Subcutaneous abdominal adipose tissue (tissue), 5 donors: ENCODE data around the gene TSPAN4.

Experiments
- H3K27ac ChIP-seq: one replicate; pipeline ENCODE4 v1.7.0; 2013; ENCODE audit warnings: low read depth, mild to moderate bottlenecking, inconsistent platforms, low read length, moderate library complexity
- H3K27me3 ChIP-seq, 5 donors: one replicate each; pipeline ENCODE4 v1.7.0; 2013; ENCODE audit warnings: low read length in 5 of 5, inconsistent platforms in 1 of 5; ENCODE audit not compliant: control insufficient read depth in 5 of 5, insufficient read depth in 4 of 5
- H3K36me3 ChIP-seq, 5 donors: one replicate each; pipeline ENCODE4 v1.7.0; 2013; ENCODE audit warnings: low read length in 5 of 5; ENCODE audit not compliant: control insufficient read depth in 5 of 5, insufficient read depth in 5 of 5
- H3K4me1 ChIP-seq, 5 donors: one replicate each; pipeline ENCODE4 v1.7.0; 2013; ENCODE audit warnings: low read length in 5 of 5, mild to moderate bottlenecking in 3 of 5, moderate library complexity in 1 of 5; ENCODE audit not compliant: control insufficient read depth in 5 of 5, insufficient read depth in 5 of 5
- H3K4me3 ChIP-seq, 5 donors: one replicate each; pipeline ENCODE4 v1.7.0; 2013; ENCODE audit warnings: low read length in 5 of 5, low read depth in 1 of 5
- H3K9ac ChIP-seq, 5 donors: one replicate each; pipeline ENCODE4 v1.7.0; 2013; ENCODE audit warnings: low read length in 5 of 5, mild to moderate bottlenecking in 4 of 5, moderate library complexity in 3 of 5
- H3K9me3 ChIP-seq, 5 donors: one replicate each; pipeline ENCODE4 v1.7.0; 2013; ENCODE audit warnings: low read length in 5 of 5; ENCODE audit not compliant: control insufficient read depth in 5 of 5
- donor health status: healthy.
- donor health status: healthy.
- donor health status: healthy.
- donor health status: healthy.
- donor health status: healthy.

TSPAN4 gene

DNA sequence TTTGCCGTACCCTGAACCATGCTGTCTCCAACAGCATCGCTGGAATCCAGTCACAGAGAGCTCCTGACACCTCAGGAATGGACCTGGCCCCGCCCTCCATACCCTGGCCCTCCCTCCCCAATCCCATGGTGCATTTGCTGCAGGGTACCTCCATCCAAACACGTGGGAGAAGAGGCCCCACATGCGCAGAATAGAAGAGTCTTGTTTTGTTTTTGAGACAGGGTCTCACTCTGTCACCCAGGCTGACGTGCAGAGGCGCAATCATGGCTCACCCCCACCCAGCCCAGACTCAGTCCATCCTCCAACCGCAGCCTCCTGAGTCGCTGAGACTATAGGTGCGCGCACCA lies 26.2 kb upstream of the TSPAN4 start:
- Histone ChIP-seq H3K4me1 (peaks cover 14 to 66% (median 64%) of the 10 kb centered on the region in 5 donors), H3K9me3 (no peaks in the 10 kb centered on the region), H3K4me3 (no peak overlapping the region), H3K27ac (peak overlapping the region; percentile 70), H3K9ac (peak overlapping the region in 2 of 5 donors; percentile 48 to 68), H3K36me3 (peaks cover 0 to 32% (median 32%) of the 10 kb centered on the region in 5 donors), H3K27me3 (no peaks in the 10 kb centered on the region)

- Histone ChIP-seq H3K27me3 (no peaks in the 10 kb centered on the region), H3K4me1 (peaks cover 10 to 67% (median 65%) of the 10 kb centered on the region in 5 donors), H3K4me3 (peak within 1 kb of the TSS; percentile 44 to 100 (median 89)), H3K36me3 (peaks cover 0 to 31% (median 25%) of the 10 kb centered on the region in 5 donors), H3K9ac (peak within 1 kb of the TSS in 4 of 5 donors; percentile 84 to 99 (median 93)), H3K27ac (peak within 1 kb of the TSS; percentile 97), H3K9me3 (no peaks in the 10 kb centered on the region)
Measured at GRCh38 chr11:818396-819128, 24.1 kb upstream of the TSPAN4 start, which contains the start of gene PNPLA2. Gene PNPLA2, plus strand, starts transcription at chr11:818914. Its CDS starts 805 bp downstream, at chr11:819719.

DNA sequence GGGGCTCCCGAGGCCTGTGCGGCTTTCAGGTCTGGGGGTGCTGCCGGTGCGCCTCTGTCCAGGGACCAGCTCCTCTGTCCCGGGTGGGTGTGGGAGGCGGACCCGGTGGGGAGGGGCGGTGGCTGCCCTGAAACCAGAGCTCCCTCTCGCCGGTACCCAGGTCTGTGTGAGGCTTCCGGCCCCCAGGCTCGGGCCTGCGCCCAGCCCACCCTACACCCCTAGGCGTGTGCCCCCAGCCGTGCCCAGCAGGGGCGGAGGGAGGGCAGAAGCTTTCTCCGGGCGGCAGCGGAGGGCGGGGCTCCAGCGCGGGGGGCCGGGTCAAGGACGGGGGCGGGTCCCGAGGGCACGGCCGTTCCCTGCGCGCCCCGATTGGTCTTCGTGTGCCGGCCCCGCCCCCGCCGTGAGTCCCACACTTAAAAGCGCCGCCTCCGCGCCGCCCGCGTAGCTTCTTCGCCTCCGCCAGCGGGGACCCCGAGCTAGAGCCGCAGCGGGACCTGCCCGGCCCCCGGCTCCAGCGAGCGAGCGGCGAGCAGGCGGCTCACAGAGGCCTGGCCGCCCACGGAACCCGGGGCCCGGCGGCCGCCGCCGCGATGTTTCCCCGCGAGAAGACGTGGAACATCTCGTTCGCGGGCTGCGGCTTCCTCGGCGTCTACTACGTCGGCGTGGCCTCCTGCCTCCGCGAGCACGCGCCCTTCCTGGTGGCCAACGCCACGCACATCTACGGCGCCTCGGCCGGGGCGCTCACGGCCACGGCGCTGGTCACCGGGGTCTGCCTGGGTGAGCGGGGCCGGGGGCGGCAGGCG lies 23.3 kb upstream of the TSPAN4 start:
- Histone ChIP-seq H3K9me3 (no peaks in the 10 kb centered on the region), H3K9ac (peak overlapping the region in 4 of 5 donors; percentile 84 to 99 (median 93)), H3K27me3 (no peaks in the 10 kb centered on the region), H3K27ac (peak overlapping the region; percentile 97), H3K4me1 (peaks cover 10 to 68% (median 65%) of the 10 kb centered on the region in 5 donors), H3K36me3 (peaks cover 0 to 35% (median 30%) of the 10 kb centered on the region in 5 donors), H3K4me3 (peak overlapping the region in 4 of 5 donors; percentile 83 to 100 (median 92))

DNA sequence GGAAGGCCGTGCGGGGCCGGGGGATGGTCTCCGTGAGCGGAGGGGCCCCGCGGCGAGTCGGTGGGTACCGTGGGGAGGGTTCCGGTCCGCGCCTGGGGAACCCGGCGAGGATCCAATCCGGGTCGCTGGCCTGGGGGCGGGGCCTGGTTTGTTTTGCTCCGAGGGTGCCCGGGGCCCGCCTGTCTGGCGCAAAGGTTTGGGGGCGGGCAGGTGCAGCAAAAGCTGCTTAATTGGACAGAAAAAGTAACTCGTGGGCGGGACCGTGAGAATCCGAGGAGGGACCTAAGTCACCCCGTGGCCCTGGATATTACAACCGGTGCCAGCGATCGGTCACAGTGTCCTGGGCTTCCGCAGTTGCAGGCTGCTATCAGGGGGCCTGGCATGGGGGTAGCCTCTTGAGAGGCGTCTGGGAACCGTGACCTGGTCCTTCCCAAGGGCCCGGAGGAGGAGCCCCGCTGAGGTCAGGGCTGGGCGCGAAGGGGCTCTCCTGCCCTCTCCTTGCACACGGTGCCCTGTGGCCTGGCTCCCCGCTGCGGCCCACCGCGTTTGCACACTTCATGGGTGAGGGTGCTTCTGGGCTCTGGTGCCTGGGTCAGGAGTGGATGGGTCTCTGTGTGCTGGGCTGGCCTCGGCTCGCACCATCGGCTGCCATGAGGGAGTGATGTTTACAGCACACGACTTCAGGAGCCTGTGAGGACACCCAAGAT lies 22.6 kb upstream of the TSPAN4 start:
- H3K9me3 ChIP-seq = no peaks in the 10 kb centered on the region
- peak overlapping the region; percentile 97 for H3K27ac ChIP-seq
- H3K27me3 ChIP-seq = no peaks in the 10 kb centered on the region
- H3K36me3 ChIP-seq = peaks cover 0 to 43% (median 37%) of the 10 kb centered on the region in 5 donors
- peak overlapping the region; percentile 83 to 100 (median 92) for H3K4me3 ChIP-seq
- peaks cover 10 to 75% (median 67%) of the 10 kb centered on the region in 5 donors for H3K4me1 ChIP-seq
- peak overlapping the region; percentile 56 to 95 (median 84) for H3K9ac ChIP-seq

DNA sequence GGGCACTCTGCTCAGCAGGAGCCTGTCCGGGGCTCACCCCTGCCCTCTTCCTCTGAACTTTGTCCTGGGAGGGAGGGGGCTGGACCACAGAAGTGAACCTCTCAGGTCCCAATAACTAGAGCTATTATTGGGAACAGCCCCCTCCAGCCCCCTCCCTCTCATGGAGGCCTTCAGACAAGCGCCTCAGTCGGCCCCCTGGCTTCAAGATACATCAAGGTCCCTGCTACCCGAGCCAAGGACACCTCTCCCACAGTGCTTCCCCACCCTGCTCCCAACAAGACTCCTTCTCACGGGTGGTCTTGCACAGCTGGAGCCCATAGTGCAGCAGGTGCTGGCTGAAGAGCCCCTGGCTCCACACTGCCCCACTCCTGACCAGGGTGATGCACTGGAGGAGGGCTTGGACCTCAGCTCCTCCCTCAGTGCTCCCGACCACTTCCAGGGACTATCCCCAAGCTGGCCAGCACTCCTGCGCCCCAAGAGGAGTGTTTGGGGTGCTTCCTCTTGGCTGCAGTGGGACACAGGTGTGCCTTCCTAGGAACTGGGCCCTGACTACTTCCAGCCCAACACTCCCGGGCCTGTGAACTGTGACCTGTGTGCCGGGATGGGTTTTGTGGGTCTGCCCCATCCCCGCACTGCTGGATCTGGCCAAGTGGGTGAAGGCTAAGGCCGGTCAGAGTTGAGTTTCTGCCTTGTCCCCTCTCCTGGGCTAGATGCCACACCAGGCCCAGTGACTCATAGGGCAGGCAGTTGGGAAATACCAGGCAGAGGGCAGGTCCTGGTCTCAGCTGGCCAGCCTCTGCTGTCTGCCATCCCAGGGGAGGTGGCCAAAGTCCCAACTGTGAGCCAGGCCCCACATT lies 21.8 kb upstream of the TSPAN4 start:
- peak overlapping the region; percentile 56 to 95 (median 84) for H3K9ac ChIP-seq
- no peaks in the 10 kb centered on the region for H3K27me3 ChIP-seq
- peak overlapping the region; percentile 97 for H3K27ac ChIP-seq
- peaks cover 10 to 76% (median 64%) of the 10 kb centered on the region in 5 donors for H3K4me1 ChIP-seq
- peaks cover 0 to 49% (median 40%) of the 10 kb centered on the region in 5 donors for H3K36me3 ChIP-seq
- peak overlapping the region; percentile 83 to 100 (median 92) for H3K4me3 ChIP-seq
- H3K9me3 ChIP-seq = no peaks in the 10 kb centered on the region

- Histone ChIP-seq H3K4me1 (peaks cover 10 to 77% (median 62%) of the 10 kb centered on the region in 5 donors), H3K9me3 (no peaks in the 10 kb centered on the region), H3K27me3 (no peaks in the 10 kb centered on the region), H3K9ac (peak overlapping the region in 4 of 5 donors; percentile 83 to 95 (median 90)), H3K36me3 (peaks cover 0 to 49% (median 40%) of the 10 kb centered on the region in 5 donors), H3K27ac (peak overlapping the region; percentile 97), H3K4me3 (peak overlapping the region; percentile 83 to 100 (median 92))
Measured at GRCh38 chr11:821512-822371, 20.9 kb upstream of the TSPAN4 start.

GRCh38 chr11:823441-824291 lies 19.0 kb upstream of the TSPAN4 start:
- Histone ChIP-seq H3K36me3 (peaks cover 0 to 49% (median 40%) of the 10 kb centered on the region in 5 donors), H3K27ac (no peak overlapping the region), H3K4me3 (peak overlapping the region in 1 of 5 donors; percentile 24), H3K9me3 (no peaks in the 10 kb centered on the region), H3K27me3 (no peaks in the 10 kb centered on the region), H3K4me1 (peaks cover 9 to 86% (median 75%) of the 10 kb centered on the region in 5 donors), H3K9ac (no peak overlapping the region)

- Histone ChIP-seq H3K36me3 (peaks cover 0 to 49% (median 40%) of the 10 kb centered on the region in 5 donors), H3K4me1 (peaks cover 12 to 89% (median 77%) of the 10 kb centered on the region in 5 donors), H3K27ac (peak overlapping the region; percentile 67), H3K9ac (no peak overlapping the region), H3K9me3 (no peaks in the 10 kb centered on the region), H3K27me3 (no peaks in the 10 kb centered on the region), H3K4me3 (no peak overlapping the region)
Measured at GRCh38 chr11:824292-824880, 18.3 kb upstream of the TSPAN4 start.
